Astrocyte of the cerebellum (primary cell): ENCODE data around the gene AKNAD1.

Experiments used
- DNase-seq: peaks from one replicate; pipeline ENCODE4 v3.0.0-alpha.2; 2011; ENCODE audit warnings: low read depth
- H3K4me3 ChIP-seq: 2 replicates; pipeline ENCODE4 v1.5.1; 2011; ENCODE audit warnings: mild to moderate bottlenecking, low read depth, low read length, moderate library complexity
- in situ Hi-C: cut with HindIII; loops from 2 replicates; pipeline ENCODE4 v1.10.0; 2017; ENCODE audit warnings: low sequenced_read_pairs
- TF ChIP-seq, protein P1 (sequence below): IDR thresholded peaks from 2 replicates; pipeline ENCODE4 v1.5.1; 2012; ENCODE audit warnings: low read length, low read depth, moderate library complexity, mild to moderate bottlenecking; ENCODE audit errors: missing control alignments

The AKNAD1 gene

DNA sequence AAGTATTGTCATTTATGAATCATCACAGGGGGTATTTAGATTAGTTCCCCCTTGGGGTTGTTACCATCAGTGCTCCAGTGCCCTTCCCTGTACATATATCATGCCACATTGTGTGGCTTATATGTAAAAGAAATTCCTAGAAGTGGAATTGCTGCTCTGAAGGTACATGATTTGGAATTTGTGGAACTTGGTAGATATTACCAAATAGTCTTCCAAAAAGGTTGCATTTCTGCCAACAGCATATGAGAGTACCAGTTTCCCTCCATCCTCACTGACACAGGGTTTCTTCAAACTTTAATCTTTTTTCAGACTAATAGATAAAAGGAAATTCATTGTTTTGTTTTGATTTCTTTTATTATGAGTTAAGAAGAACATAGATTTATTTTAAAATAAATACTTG, 41.3 kb downstream of the AKNAD1 start:
- TF ChIP-seq, protein P1, sequence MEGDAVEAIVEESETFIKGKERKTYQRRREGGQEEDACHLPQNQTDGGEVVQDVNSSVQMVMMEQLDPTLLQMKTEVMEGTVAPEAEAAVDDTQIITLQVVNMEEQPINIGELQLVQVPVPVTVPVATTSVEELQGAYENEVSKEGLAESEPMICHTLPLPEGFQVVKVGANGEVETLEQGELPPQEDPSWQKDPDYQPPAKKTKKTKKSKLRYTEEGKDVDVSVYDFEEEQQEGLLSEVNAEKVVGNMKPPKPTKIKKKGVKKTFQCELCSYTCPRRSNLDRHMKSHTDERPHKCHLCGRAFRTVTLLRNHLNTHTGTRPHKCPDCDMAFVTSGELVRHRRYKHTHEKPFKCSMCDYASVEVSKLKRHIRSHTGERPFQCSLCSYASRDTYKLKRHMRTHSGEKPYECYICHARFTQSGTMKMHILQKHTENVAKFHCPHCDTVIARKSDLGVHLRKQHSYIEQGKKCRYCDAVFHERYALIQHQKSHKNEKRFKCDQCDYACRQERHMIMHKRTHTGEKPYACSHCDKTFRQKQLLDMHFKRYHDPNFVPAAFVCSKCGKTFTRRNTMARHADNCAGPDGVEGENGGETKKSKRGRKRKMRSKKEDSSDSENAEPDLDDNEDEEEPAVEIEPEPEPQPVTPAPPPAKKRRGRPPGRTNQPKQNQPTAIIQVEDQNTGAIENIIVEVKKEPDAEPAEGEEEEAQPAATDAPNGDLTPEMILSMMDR = no peak
- in situ Hi-C loops = no loop called here
- DNase-seq = no peak
- no peak overlapping the region for H3K4me3 ChIP-seq

DNA sequence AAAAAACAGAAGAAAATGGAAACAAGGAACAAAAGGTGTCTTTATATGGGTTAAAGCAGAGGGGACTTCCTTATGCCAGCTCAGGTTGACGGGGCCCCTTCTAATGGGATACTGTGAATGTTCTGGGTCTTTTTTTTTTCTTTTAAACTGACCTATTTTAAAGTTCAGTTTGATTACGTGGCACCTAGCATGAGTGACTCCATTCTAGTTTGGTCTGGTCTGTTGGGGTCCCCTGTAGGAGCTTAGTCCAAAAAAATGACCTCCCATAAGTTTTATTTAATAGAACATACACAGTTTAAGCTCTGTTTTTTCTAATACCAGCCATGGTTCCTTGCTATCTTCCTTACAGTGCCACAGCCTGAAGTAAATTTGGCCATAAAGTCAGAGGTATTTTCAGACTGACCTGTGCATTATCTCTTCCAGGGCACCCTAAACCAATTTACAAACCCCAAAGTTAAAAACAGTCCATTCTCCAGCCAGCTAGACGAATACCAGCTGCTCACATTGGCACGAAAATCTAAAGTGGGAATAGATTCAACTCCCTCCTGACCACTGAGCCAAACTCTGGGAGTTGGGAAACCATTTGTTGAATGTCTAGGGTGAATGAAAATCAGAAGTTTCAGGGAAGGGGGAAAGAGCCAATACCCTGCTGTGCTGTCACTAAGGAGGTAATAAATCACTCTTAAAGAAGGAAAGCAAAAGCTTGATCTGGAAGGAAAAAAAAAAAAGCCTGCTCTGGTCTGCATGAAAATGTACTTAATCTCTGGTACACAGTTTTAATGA, 42.4 kb downstream of the AKNAD1 start:
- DNase-seq = peak; percentile 82
- in situ Hi-C loops = no loop called here

DNA sequence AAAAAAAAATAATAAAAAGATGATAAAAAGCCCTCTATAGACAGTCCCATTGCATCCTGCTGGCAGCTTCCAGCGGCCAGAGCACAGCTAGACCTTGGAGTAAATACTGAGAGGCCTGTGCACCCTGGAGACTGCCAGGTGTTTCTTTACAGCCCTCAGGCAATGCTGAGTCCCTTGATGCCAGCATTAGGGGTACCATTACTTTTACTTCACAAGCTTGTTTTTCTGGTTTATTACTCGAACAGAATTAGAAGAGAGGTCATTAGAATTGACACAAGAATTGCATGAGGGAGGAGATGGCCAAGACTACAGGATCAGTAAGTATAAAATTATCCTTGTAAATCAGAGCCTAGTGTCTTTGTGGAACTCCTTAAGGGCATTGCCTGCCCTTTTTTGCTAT, 43.6 kb downstream of the AKNAD1 start:
- TF ChIP-seq, protein P1 = no peak
- no peak overlapping the region for H3K4me3 ChIP-seq
- in situ Hi-C loops = no loop called here
- no peak for DNase-seq

More for the DNA sequence above, 42.4 kb downstream of the AKNAD1 start:
- no peak overlapping the region for H3K4me3 ChIP-seq
- TF ChIP-seq, protein P1 = no peak

DNA sequence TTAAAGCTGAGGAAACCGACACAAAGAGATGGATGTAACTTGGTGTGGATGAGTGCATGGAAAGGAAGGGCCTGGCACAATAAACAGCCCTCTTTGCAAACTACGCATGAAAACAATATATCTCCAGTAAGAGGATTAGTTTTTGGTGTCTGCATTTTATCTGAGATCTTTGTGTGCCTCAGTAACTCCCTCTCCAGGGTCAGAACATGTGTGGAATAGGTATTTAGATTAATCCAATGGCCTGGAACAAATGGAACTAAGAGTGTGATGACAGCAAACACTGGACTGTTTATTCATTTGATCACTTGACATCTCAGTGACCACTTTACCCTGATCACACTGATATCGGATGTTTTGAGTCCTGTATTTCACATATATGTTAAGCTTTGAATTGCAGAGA, 45.3 kb downstream of the AKNAD1 start:
- no peak overlapping the region for H3K4me3 ChIP-seq
- TF ChIP-seq, protein P1 = no peak
- in situ Hi-C loops = no loop called here
- no peak for DNase-seq

DNA sequence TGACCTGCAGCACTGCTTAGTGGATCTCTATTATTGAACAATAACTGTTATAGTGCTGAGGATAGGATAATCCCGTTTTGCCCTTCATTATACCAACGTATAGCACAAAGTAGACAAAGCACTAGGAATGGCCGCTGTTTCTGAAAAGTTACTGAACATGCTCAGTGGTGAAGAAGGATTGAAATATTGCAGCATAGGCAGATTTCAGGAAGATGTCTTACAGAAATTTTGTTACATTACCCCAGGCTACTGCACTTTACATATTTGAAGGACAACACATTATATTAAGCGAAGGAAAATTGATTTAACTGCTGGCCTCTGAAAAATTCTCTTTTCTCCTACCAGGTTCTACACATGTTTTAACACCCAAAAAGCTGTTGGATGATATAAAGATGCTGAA, 48.5 kb downstream of the AKNAD1 start:
- TF ChIP-seq, protein P1 = no peak
- DNase-seq = no peak
- in situ Hi-C loops = no loop called here
- no peak overlapping the region for H3K4me3 ChIP-seq

DNA sequence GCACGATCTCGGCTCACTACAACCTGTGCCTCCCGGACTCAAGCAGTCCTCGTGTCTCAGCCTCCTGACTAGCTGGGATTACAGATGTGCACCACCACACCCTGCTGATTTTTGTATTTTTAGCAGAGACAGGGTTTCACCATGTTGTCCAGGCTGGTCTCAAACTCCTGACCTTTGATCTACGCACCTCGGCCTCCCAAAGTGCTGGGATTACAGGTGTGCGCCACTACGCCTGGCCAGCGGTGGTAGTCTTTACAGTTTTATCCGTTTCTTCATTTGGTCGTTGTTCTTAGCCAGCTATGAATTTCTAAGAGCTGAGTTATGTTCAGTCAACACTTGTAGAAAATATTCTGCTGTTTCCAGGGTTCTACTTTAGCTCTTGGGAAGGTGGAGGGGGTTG, 53.3 kb downstream of the AKNAD1 start:
- TF ChIP-seq, protein P1 = no peak
- in situ Hi-C loops = no loop called here
- DNase-seq = no peak
- H3K4me3 ChIP-seq = no peak overlapping the region
